PC-9 (cell line): ENCODE data around the gene ZNF777. TPM values are rescaled to one million over a fixed set of nuclear protein-coding genes. Genes with fewer than 3 reads are reported as not detected.
"Not testable (repeated sequence)": the region's sequence is repeated elsewhere in the genome, so short reads cannot be mapped to it uniquely, and the experiment has no call there.

Experiments
- BruUV-seq: library from RNA; stranded (reverse); fragments of 400-500 nt; replicated peaks from 2 replicates; lab custom pipeline; 2021; lab: Mats Ljungman, UMichigan
- CTCF ChIA-PET: fragments of 300-600 bp; sonication (Branson Sonifier 250); formaldehyde crosslinking; loops from one replicate; lab custom pipeline; 2022; ENCODE audit warnings: antibody characterized with exemption; lab: Charles Lee
- POLR2A ChIA-PET: fragments of 300-600 bp; sonication (Branson Sonifier 250); formaldehyde crosslinking; loops from one replicate; lab custom pipeline; 2022; ENCODE audit warnings: antibody characterized with exemption; ENCODE audit not compliant: unreplicated experiment; lab: Charles Lee
- DNase-seq, 2 experiments: peaks; one replicate each; pipeline versions ENCODE4 v3.0.0 to v3.0.0-alpha.2; 2015 to 2022; ENCODE audit warnings: mixed read lengths in 1 of 2
- H2AFZ ChIP-seq: fragments of 200-600 bp; sonication (generic); 2 replicates; pipeline ENCODE4 v1.8.1; 2017; ENCODE audit warnings: antibody characterized with exemption
- H3F3A ChIP-seq: fragments of 200-600 bp; sonication (generic); 2 replicates; pipeline ENCODE4 v1.8.1; 2017; ENCODE audit warnings: antibody characterized with exemption, mild to moderate bottlenecking, low read depth; ENCODE audit not compliant: insufficient read depth
- H3K27ac ChIP-seq: fragments of 200-600 bp; sonication (generic); 2 replicates; pipeline ENCODE4 v1.6.1; 2016; ENCODE audit warnings: mixed run types
- H3K27me3 ChIP-seq: fragments of 200-600 bp; sonication (generic); 2 replicates; pipeline ENCODE4 v1.6.1; 2016; ENCODE audit warnings: low read depth, mixed run types; ENCODE audit not compliant: insufficient read depth
- H3K36me3 ChIP-seq: fragments of 200-600 bp; sonication (generic); 2 replicates; pipeline ENCODE4 v1.6.1; 2016; ENCODE audit warnings: low read depth, mixed run types
- H3K4me1 ChIP-seq: fragments of 200-600 bp; sonication (generic); replicated peaks from 2 replicates; pipeline ENCODE4 v1.6.1; 2016; ENCODE audit warnings: mixed run types; ENCODE audit not compliant: insufficient read depth
- H3K4me2 ChIP-seq: fragments of 200-600 bp; sonication (generic); 2 replicates; pipeline ENCODE4 v1.6.1; 2017; ENCODE audit warnings: mixed run types
- H3K4me3 ChIP-seq: fragments of 200-600 bp; sonication (generic); 2 replicates; pipeline ENCODE4 v1.6.1; 2016; ENCODE audit warnings: mixed run types
- H3K79me2 ChIP-seq: fragments of 200-600 bp; sonication (generic); 2 replicates; pipeline ENCODE4 v1.6.1; 2017; ENCODE audit warnings: low read depth, mixed run types
- H3K9me2 ChIP-seq: fragments of 200-600 bp; sonication (generic); 2 replicates; pipeline ENCODE4 v1.8.1; 2017; ENCODE audit warnings: mild to moderate bottlenecking; ENCODE audit not compliant: insufficient read depth
- H3K9me3 ChIP-seq: fragments of 200-600 bp; sonication (generic); 2 replicates; pipeline ENCODE4 v1.8.1; 2016; ENCODE audit warnings: low read depth; ENCODE audit not compliant: insufficient read depth
- H4K20me1 ChIP-seq: fragments of 200-600 bp; sonication (generic); 2 replicates; pipeline ENCODE4 v1.8.1; 2017; ENCODE audit not compliant: insufficient read depth
- EZH2 ChIP-seq: fragments of 200-600 bp; sonication (generic); IDR thresholded peaks from 2 replicates; pipeline ENCODE4 v1.8.0; 2017; ENCODE audit warnings: antibody characterized with exemption, low read depth
- intact Hi-C: fragments of 100-400 bp; cut with micrococcal nuclease; formaldehyde crosslinking; loops from one replicate; pipeline ENCODE4 v1.10.0; 2022; ENCODE audit not compliant: unreplicated experiment
- total RNA-seq: library from RNA; stranded (reverse); gene quantifications from 2 replicates; pipeline ENCODE4 v1.2.3, GENCODE V29; 2021
- TF ChIP-seq, protein P1 (sequence below): fragments of 200-600 bp; sonication (generic); conservative IDR thresholded peaks from 2 replicates; pipeline ENCODE4 v1.6.1; 2017; ENCODE audit warnings: mixed run types, antibody characterized with exemption, mild to moderate bottlenecking, moderate library complexity

The ZNF777 gene
- total RNA-seq, 1 experiment from 2014 or later = 13.3 TPM

DNA sequence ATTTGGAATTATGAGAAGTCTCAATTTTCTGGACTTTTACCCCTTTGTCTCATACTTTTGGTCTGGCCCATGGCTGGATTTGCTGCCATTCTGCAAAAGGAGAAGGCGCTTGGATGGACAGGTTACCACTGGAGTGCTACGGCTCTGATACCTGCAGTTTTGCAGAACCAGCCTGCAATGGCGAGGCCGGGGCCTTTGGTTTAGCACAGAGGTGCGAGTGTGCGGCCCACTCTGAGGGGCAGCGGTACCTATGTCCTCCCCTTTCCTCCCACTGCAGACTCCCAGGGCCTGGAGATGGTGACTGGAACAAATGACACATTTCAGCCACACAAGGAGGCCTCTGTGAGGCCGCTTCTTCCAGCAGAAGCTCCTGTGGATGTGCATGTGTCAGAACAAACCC lies 11.9 kb downstream of the ZNF777 start:
- BruUV-seq = no TSS peak
- CTCF ChIA-PET = no interaction called here
- Histone ChIP-seq H2AFZ (no peak overlapping the region), H3K9me2 (no peaks in the 10 kb centered on the region), H3K4me2 (no peak overlapping the region), H3K4me1 (no peaks in the 10 kb centered on the region), H4K20me1 (peaks cover 3% of the 10 kb centered on the region; the same call in 1 of the 2 replicates), H3K4me3 (no peak overlapping the region), H3K36me3 (peaks cover 5% of the 10 kb centered on the region), H3F3A (no peaks in the 10 kb centered on the region), H3K9me3 (no peaks in the 10 kb centered on the region), H3K79me2 (no peaks in the 10 kb centered on the region), H3K27me3 (no peaks in the 10 kb centered on the region), H3K27ac (no peak overlapping the region)
- POLR2A ChIA-PET = no interaction called here
- no peak for DNase-seq
- intact Hi-C loops = no loop called here
- no peak for TF ChIP-seq EZH2
- TF ChIP-seq, protein P1, sequence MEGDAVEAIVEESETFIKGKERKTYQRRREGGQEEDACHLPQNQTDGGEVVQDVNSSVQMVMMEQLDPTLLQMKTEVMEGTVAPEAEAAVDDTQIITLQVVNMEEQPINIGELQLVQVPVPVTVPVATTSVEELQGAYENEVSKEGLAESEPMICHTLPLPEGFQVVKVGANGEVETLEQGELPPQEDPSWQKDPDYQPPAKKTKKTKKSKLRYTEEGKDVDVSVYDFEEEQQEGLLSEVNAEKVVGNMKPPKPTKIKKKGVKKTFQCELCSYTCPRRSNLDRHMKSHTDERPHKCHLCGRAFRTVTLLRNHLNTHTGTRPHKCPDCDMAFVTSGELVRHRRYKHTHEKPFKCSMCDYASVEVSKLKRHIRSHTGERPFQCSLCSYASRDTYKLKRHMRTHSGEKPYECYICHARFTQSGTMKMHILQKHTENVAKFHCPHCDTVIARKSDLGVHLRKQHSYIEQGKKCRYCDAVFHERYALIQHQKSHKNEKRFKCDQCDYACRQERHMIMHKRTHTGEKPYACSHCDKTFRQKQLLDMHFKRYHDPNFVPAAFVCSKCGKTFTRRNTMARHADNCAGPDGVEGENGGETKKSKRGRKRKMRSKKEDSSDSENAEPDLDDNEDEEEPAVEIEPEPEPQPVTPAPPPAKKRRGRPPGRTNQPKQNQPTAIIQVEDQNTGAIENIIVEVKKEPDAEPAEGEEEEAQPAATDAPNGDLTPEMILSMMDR = no peak

DNA sequence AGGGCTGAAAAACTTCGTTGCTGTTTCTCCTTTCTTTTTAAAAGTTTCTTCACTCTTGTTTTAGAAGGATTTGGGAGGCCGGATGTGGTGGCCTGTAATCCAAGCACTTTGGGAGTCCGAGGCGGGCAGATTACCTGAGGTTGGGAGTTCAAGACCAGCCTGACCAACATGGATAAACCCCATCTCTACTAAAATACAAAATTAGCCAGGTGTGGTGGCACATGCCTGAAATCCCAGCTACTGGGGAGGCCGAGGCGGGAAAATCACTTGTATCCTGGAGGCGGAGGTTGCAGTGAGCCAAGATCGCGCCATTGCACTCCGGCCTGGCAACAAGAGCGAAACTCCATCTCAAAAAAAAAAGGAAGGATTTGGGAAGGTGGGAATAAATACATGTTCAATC lies 14.8 kb downstream of the ZNF777 start:
- H3K4me2 ChIP-seq, H3K4me3 ChIP-seq, H3K36me3 ChIP-seq, H3K9me2 ChIP-seq, H2AFZ ChIP-seq, H3K27ac ChIP-seq, DNase-seq, H4K20me1 ChIP-seq, BruUV-seq, H3F3A ChIP-seq, POLR2A ChIA-PET, H3K4me1 ChIP-seq, H3K79me2 ChIP-seq, H3K27me3 ChIP-seq, CTCF ChIA-PET, H3K9me3 ChIP-seq, intact Hi-C loops: not testable (repeated sequence)

DNA sequence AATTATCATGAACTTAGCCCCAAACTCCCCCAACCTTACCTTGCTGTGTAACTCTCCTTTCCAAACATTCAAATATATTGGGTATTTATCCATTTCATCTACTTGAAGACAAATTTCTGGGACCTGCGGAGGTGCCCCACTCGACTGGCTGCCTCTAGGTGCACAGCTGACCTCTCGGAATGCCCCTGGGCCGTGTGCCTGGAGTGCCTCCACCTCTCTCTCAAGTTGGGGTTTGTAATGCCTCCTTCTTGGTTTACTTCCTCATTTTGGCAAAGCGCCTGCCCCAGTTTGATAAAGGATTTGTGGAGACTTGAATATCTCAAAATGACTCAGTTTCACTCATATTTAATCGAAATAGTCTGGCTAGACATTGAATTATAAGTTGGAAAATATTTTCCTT lies 16.6 kb downstream of the ZNF777 start:
- TF ChIP-seq, protein P1 = no peak
- TF ChIP-seq EZH2 = no peak
- H4K20me1 ChIP-seq = no peaks in the 10 kb centered on the region; the same call in 1 of the 2 replicates
- POLR2A ChIA-PET = no interaction called here

DNA sequence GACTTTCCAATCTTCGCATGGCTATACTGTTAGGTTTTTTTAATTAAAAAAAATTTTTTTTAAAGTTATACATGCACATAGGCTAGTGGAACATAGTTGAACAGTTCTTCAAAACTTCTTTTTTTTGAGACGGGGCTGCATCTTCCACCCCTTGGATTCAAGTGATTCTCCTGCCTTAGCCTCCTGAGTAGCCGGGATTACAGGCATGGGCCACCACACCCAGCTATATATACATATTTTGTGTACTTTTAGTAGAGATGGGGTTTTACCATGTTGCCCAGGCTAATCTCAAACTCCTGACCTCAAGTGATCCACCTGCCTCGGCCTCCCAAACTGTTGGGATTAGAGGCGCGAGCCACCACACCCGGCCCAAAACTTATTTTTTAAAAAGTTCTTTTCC lies 17.3 kb downstream of the ZNF777 start:
- no TSS peak for BruUV-seq
- no peak for DNase-seq
- intact Hi-C loops = no loop called here
- Histone ChIP-seq H3K27me3 (no peaks in the 10 kb centered on the region), H3F3A (no peaks in the 10 kb centered on the region), H3K9me2 (no peaks in the 10 kb centered on the region), H3K27ac (no peak overlapping the region), H4K20me1 (no peaks in the 10 kb centered on the region; the same call in 1 of the 2 replicates), H3K4me2 (no peak overlapping the region), H3K9me3 (no peaks in the 10 kb centered on the region), H3K36me3 (peaks cover 5% of the 10 kb centered on the region), H3K4me3 (no peak overlapping the region), H3K4me1 (no peaks in the 10 kb centered on the region), H2AFZ (no peak overlapping the region), H3K79me2 (no peaks in the 10 kb centered on the region)
- ChIA-PET CTCF (no interaction called here), POLR2A (no interaction called here)
- TF ChIP-seq, protein P1 = no peak
- TF ChIP-seq EZH2 = no peak

More for the DNA sequence above, 16.6 kb downstream of the ZNF777 start:
- Histone ChIP-seq H3K4me3 (no peak overlapping the region), H3K9me2 (no peaks in the 10 kb centered on the region), H3K79me2 (no peaks in the 10 kb centered on the region), H3F3A (no peaks in the 10 kb centered on the region), H3K27me3 (no peaks in the 10 kb centered on the region), H2AFZ (no peak overlapping the region), H3K36me3 (peaks cover 5% of the 10 kb centered on the region), H3K9me3 (no peaks in the 10 kb centered on the region), H3K27ac (no peak overlapping the region), H3K4me2 (no peak overlapping the region), H3K4me1 (no peaks in the 10 kb centered on the region)
- BruUV-seq = no TSS peak
- intact Hi-C loops = no loop called here
- CTCF ChIA-PET = no interaction called here
- no peak for DNase-seq
